Activated naive CD4-positive, alpha-beta T cell treated with anti-CD3 and anti-CD28 coated beads for 36 hours (primary cell): ENCODE measurements around the gene MAB21L3. TPM values are rescaled to one million over a fixed set of nuclear protein-coding genes. Genes with fewer than 3 reads are reported as not detected.

Experiments
- CTCF ChIA-PET: fragments of 350-600 bp; sonication (Branson Sonifier 250); formaldehyde crosslinking; loops from one replicate; lab custom pipeline; 2021; ENCODE audit warnings: antibody characterized with exemption; lab: Charles Lee
- DNase-seq: peaks from one replicate; pipeline ENCODE4 v3.0.0-alpha.2; 2020
- H3K27ac Mint-ChIP-seq: one replicate; pipeline ENCODE4 v1.8.0; 2021; ENCODE audit warnings: mild to moderate bottlenecking, mixed read lengths
- H3K27me3 Mint-ChIP-seq: one replicate; pipeline ENCODE4 v1.8.0; 2021; ENCODE audit warnings: low read depth, mixed read lengths
- H3K36me3 Mint-ChIP-seq: one replicate; pipeline ENCODE4 v1.8.0; 2021; ENCODE audit warnings: low read depth, mixed read lengths
- H3K4me1 Mint-ChIP-seq: one replicate; pipeline ENCODE4 v1.8.0; 2021; ENCODE audit warnings: low read depth, mixed read lengths
- H3K4me3 Mint-ChIP-seq: one replicate; pipeline ENCODE4 v1.8.0; 2021; ENCODE audit warnings: mild to moderate bottlenecking, moderate library complexity, mixed read lengths
- H3K9me3 Mint-ChIP-seq: one replicate; pipeline ENCODE4 v1.8.0; 2021; ENCODE audit warnings: mixed read lengths
- intact Hi-C: fragments of 100-400 bp; cut with micrococcal nuclease; formaldehyde crosslinking; loops from one replicate; pipeline ENCODE4 v1.15.1; 2023
- total RNA-seq, 2 experiments: library from RNA; stranded (reverse); gene quantifications; one replicate each; pipeline ENCODE4 v1.2.3, GENCODE V29; 2021

Gene MAB21L3
- total RNA-seq, 2 experiments from 2014 or later, result not detected

- intact Hi-C loops, result no loop called here
- H3K9me3 Mint-ChIP-seq, result peaks cover 25% of the 10 kb centered on the region
- H3K4me1 Mint-ChIP-seq, result no peaks in the 10 kb centered on the region
- no peak overlapping the region for H3K4me3 Mint-ChIP-seq
- H3K27me3 Mint-ChIP-seq, result peaks cover 21% of the 10 kb centered on the region
- H3K27ac Mint-ChIP-seq, result no peak overlapping the region
- DNase-seq, result no peak
- CTCF ChIA-PET, result interaction anchor here (0.7 kb wide), 1 partner anchor 29 kb away, joined by 3 read pairs; no protein-coding TSS in a partner anchor
- H3K36me3 Mint-ChIP-seq, result peaks cover 6% of the 10 kb centered on the region
Measured at GRCh38 chr1:116092752-116093489, 18.3 kb upstream of the MAB21L3 start.

GRCh38 chr1:116095027-116095426 is 16.2 kb upstream of the MAB21L3 start:
- Mint-ChIP-seq H3K27me3 (peaks cover 21% of the 10 kb centered on the region), H3K9me3 (peaks cover 17% of the 10 kb centered on the region), H3K27ac (no peak overlapping the region), H3K36me3 (peaks cover 6% of the 10 kb centered on the region), H3K4me3 (no peak overlapping the region), H3K4me1 (no peaks in the 10 kb centered on the region)
- no peak for DNase-seq
- CTCF ChIA-PET, result no interaction called here
- intact Hi-C loops, result no loop called here

- CTCF ChIA-PET, result interaction anchor here (0.7 kb wide), 1 partner anchor 989 kb away, joined by 3 read pairs; no protein-coding TSS in a partner anchor
- Mint-ChIP-seq H3K4me1 (no peaks in the 10 kb centered on the region), H3K27ac (no peak overlapping the region), H3K36me3 (peaks cover 2% of the 10 kb centered on the region), H3K27me3 (peaks cover 21% of the 10 kb centered on the region), H3K4me3 (no peak overlapping the region), H3K9me3 (peaks cover 9% of the 10 kb centered on the region)
- intact Hi-C loops, result no loop called here
- no peak for DNase-seq
Measured at GRCh38 chr1:116096013-116096618, 15.1 kb upstream of the MAB21L3 start.

- Mint-ChIP-seq H3K4me1 (no peaks in the 10 kb centered on the region), H3K4me3 (no peak overlapping the region), H3K36me3 (peaks cover 2% of the 10 kb centered on the region), H3K27ac (no peak overlapping the region), H3K27me3 (peaks cover 21% of the 10 kb centered on the region), H3K9me3 (peaks cover 4% of the 10 kb centered on the region)
- intact Hi-C loops, result no loop called here
- DNase-seq, result no peak
- CTCF ChIA-PET, result interaction anchor here (1.2 kb wide), 1 partner anchor 387 kb away, joined by 6 read pairs; no protein-coding TSS in a partner anchor
Measured at GRCh38 chr1:116097626-116098025, 13.6 kb upstream of the MAB21L3 start.

- Mint-ChIP-seq H3K27ac (no peak overlapping the region), H3K4me1 (no peaks in the 10 kb centered on the region), H3K36me3 (peaks cover 2% of the 10 kb centered on the region), H3K9me3 (peaks cover 4% of the 10 kb centered on the region), H3K4me3 (no peak overlapping the region), H3K27me3 (peaks cover 11% of the 10 kb centered on the region)
- CTCF ChIA-PET, result no interaction called here
- intact Hi-C loops, result no loop called here
- no peak for DNase-seq
Measured at GRCh38 chr1:116099379-116099778, 11.8 kb upstream of the MAB21L3 start.

DNA sequence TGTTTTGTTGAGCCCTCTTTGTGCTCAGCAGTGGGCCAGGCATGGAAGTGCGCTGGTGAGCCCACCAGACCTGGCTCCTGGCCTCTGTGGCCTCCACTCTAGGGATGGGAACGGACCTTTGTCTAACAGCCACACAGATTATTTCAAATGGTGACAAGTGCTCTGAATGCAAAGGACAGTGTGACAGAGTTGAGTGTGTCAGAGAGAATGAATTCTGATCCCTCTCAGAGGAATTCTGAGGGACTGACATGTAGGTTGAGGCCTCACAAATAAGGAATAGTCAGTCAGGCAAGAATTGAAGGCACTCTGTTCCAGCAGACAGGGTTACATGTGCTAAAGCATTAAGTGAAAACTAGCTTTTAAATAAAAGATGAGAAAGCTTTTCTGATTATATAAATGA is 11.3 kb upstream of the MAB21L3 start:
- CTCF ChIA-PET, result no interaction called here
- no peak overlapping the region for H3K4me3 Mint-ChIP-seq
- peaks cover 4% of the 10 kb centered on the region for H3K9me3 Mint-ChIP-seq
- peaks cover 2% of the 10 kb centered on the region for H3K36me3 Mint-ChIP-seq
- H3K4me1 Mint-ChIP-seq, result no peaks in the 10 kb centered on the region
- H3K27ac Mint-ChIP-seq, result no peak overlapping the region
- DNase-seq, result no peak
- peaks cover 11% of the 10 kb centered on the region for H3K27me3 Mint-ChIP-seq
- intact Hi-C loops, result no loop called here

- no peaks in the 10 kb centered on the region for H3K27me3 Mint-ChIP-seq
- DNase-seq, result no peak
- no peaks in the 10 kb centered on the region for H3K4me1 Mint-ChIP-seq
- no peak overlapping the region for H3K27ac Mint-ChIP-seq
- no peaks in the 10 kb centered on the region for H3K36me3 Mint-ChIP-seq
- intact Hi-C loops, result no loop called here
- CTCF ChIA-PET, result no interaction called here
- no peaks in the 10 kb centered on the region for H3K9me3 Mint-ChIP-seq
- no peak overlapping the region for H3K4me3 Mint-ChIP-seq
Measured at GRCh38 chr1:116104667-116105066, 6.5 kb upstream of the MAB21L3 start.

GRCh38 chr1:116105996-116106395 is 5.2 kb upstream of the MAB21L3 start:
- no peaks in the 10 kb centered on the region for H3K27me3 Mint-ChIP-seq
- intact Hi-C loops, result no loop called here
- H3K4me1 Mint-ChIP-seq, result no peaks in the 10 kb centered on the region
- H3K27ac Mint-ChIP-seq, result no peak overlapping the region
- H3K9me3 Mint-ChIP-seq, result no peaks in the 10 kb centered on the region
- no peak overlapping the region for H3K4me3 Mint-ChIP-seq
- no peaks in the 10 kb centered on the region for H3K36me3 Mint-ChIP-seq
- no peak for DNase-seq
- CTCF ChIA-PET, result no interaction called here

- Mint-ChIP-seq H3K27me3 (no peaks in the 10 kb centered on the region), H3K4me1 (no peaks in the 10 kb centered on the region), H3K36me3 (no peaks in the 10 kb centered on the region), H3K27ac (no peak overlapping the region), H3K9me3 (no peaks in the 10 kb centered on the region), H3K4me3 (no peak overlapping the region)
- CTCF ChIA-PET, result no interaction called here
- no peak for DNase-seq
- intact Hi-C loops, result no loop called here
Measured at GRCh38 chr1:116106646-116107045, 4.6 kb upstream of the MAB21L3 start.

DNA sequence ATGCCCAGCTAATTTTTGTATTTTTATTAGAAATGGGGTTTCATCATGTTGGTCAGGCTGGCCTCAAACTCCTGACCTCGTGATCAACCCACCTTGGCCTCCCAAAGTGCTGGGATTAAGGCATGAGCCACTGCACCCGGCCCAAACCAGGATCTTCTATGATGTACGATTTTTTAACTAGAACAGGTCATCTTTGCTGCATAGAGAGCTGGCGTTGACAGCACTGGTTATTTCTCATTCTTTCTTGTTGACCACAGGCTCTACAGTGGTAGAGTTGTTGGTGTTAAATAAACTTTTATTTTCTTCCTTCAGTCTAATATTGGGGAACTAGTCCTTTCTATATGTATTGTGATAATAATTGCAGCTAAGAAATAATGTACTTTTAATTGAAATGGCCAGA is 3.8 kb upstream of the MAB21L3 start:
- Mint-ChIP-seq H3K27me3 (peaks cover 3% of the 10 kb centered on the region), H3K36me3 (no peaks in the 10 kb centered on the region), H3K4me3 (no peak overlapping the region), H3K4me1 (no peaks in the 10 kb centered on the region), H3K27ac (no peak overlapping the region), H3K9me3 (no peaks in the 10 kb centered on the region)
- CTCF ChIA-PET, result interaction anchor here (1.2 kb wide), 1 partner anchor 378 kb away, joined by 3 read pairs; no protein-coding TSS in a partner anchor
- DNase-seq, result no peak
- intact Hi-C loops, result no loop called here

DNA sequence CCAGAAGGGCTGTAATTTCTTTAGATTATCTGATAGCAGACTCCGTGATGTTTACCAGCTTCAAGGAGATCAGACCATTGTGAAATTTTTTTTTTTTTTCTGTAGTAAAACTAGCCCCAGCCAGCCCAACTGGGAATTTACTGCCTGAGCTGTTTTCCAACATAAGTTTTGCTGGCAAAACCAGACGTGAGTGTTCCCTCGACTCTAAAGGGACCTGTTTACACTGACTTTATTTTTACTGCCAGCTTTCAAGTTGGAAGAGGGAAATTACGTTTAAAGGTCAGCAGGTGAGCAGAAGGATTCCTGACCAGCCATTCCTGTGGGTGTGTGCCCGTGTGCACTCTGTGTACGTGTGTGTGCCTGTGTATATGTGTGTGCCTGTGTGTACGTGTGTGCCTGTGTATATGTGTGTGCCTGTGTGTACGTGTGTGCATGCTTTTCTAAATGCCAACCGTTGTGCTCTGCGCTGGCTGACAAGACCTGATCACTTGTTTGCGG is 374 bp downstream of the MAB21L3 start:
- Mint-ChIP-seq H3K4me3 (no peak overlapping the region), H3K4me1 (no peaks in the 10 kb centered on the region), H3K36me3 (no peaks in the 10 kb centered on the region), H3K27ac (no peak overlapping the region), H3K27me3 (peaks cover 3% of the 10 kb centered on the region), H3K9me3 (no peaks in the 10 kb centered on the region)
- no peak for DNase-seq
- intact Hi-C loops, result no loop called here
- CTCF ChIA-PET, result interaction anchor here (0.6 to 1.5 kb wide), 2 partner anchors 27 to 300 kb away, joined by 3 to 5 read pairs; no protein-coding TSS in a partner anchor

- CTCF ChIA-PET, result interaction anchor here (0.6 to 0.9 kb wide), 2 partner anchors 92 to 301 kb away, joined by 3 to 4 read pairs; no protein-coding TSS in a partner anchor
- no peaks in the 10 kb centered on the region for H3K36me3 Mint-ChIP-seq
- no peak overlapping the region for H3K27ac Mint-ChIP-seq
- H3K4me3 Mint-ChIP-seq, result no peak overlapping the region
- intact Hi-C loops, result no loop called here
- DNase-seq, result no peak
- peaks cover 3% of the 10 kb centered on the region for H3K27me3 Mint-ChIP-seq
- H3K4me1 Mint-ChIP-seq, result no peaks in the 10 kb centered on the region
- H3K9me3 Mint-ChIP-seq, result no peaks in the 10 kb centered on the region
Measured at GRCh38 chr1:116112388-116113140, 1.4 kb downstream of the MAB21L3 start.
